Small intestine (tissue), 16 donors: Measurements from ENCODE around the gene TEX101. TPM values are rescaled to one million over a fixed set of nuclear protein-coding genes. Genes with fewer than 3 reads are reported as not detected.
"Not testable (repeated sequence)": the region's sequence is repeated elsewhere in the genome, so short reads cannot be mapped to it uniquely, and the experiment has no call there.

Experiments
- DNase-seq, 2 donors: peaks; one replicate each; pipeline versions ENCODE4 v3.0.0 to v3.0.0-alpha.2; 2013
- FAIRE-seq: peaks from 2 replicates; lab custom pipeline; 2012; peaks lifted over from hg19 to GRCh38; lab: Jason Lieb, UNC
- H3K27ac ChIP-seq, 3 donors: one replicate each; pipeline ENCODE4 v1.5.1; 2013; ENCODE audit warnings: low read length in 2 of 3, mild to moderate bottlenecking in 2 of 3, control low read depth in 1 of 3, inconsistent platforms in 1 of 3, low read depth in 1 of 3, moderate library complexity in 1 of 3
- H3K27me3 ChIP-seq, 3 donors: one replicate each; pipeline ENCODE4 v1.6.1; 2013; ENCODE audit warnings: low read length in 3 of 3, inconsistent platforms in 1 of 3; ENCODE audit not compliant: control insufficient read depth in 3 of 3, insufficient read depth in 3 of 3
- H3K36me3 ChIP-seq, 3 donors: one replicate each; pipeline ENCODE4 v1.6.1; 2013; ENCODE audit warnings: low read length in 3 of 3, inconsistent platforms in 1 of 3, low read depth in 1 of 3, mild to moderate bottlenecking in 1 of 3, moderate library complexity in 1 of 3; ENCODE audit not compliant: control insufficient read depth in 3 of 3, insufficient read depth in 2 of 3
- H3K4me1 ChIP-seq, 3 donors: one replicate each; pipeline ENCODE4 v1.6.1; 2013; ENCODE audit warnings: low read length in 2 of 3, inconsistent platforms in 1 of 3, low read depth in 1 of 3, mild to moderate bottlenecking in 1 of 3, moderate library complexity in 1 of 3; ENCODE audit not compliant: control insufficient read depth in 3 of 3, insufficient read depth in 2 of 3
- H3K4me3 ChIP-seq, 3 donors: one replicate each; pipeline ENCODE4 v1.5.1; 2013; ENCODE audit warnings: low read length in 3 of 3, control low read depth in 1 of 3, inconsistent platforms in 1 of 3, low read depth in 1 of 3, mild to moderate bottlenecking in 1 of 3, moderate library complexity in 1 of 3
- H3K9me3 ChIP-seq, 2 donors: one replicate each; pipeline ENCODE4 v1.6.1; 2013; ENCODE audit warnings: low read depth in 1 of 2, low read length in 1 of 2; ENCODE audit not compliant: control insufficient read depth in 2 of 2, insufficient read depth in 1 of 2
- WGBS, 3 donors: extraction: QIAGEN DNeasy Blood & Tissue Kit; methylation state at CpG; one replicate each; pipeline ENCODE4 v1.1.7; 2013; 5-methylcytosine and 5-hydroxymethylcytosine counted together
- long read RNA-seq, 10 donors: transcript quantifications; one replicate each; lab custom pipeline, GENCODE V29; 2026
- polyA plus RNA-seq, 4 donors: library from polyadenylated mRNA; stranded (reverse) in 3 of 4; unstranded in 1 of 4; fragments of 200-250 nt in 3 of 4; fragments of 120-200 nt in 1 of 4; gene quantifications; one replicate each; pipeline versions ENCODE4 v1.2.1 to v1.2.3, GENCODE V29; 2013
- donor health status: healthy with polysubstance abuse.
- donor health status: control.
- donor health status: control.
- donor health status: Bipolar disorder and iron deficiency.
- donor health status: healthy.

TEX101 gene, protein sequence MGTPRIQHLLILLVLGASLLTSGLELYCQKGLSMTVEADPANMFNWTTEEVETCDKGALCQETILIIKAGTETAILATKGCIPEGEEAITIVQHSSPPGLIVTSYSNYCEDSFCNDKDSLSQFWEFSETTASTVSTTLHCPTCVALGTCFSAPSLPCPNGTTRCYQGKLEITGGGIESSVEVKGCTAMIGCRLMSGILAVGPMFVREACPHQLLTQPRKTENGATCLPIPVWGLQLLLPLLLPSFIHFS
- polyA plus RNA-seq: not detected
- long read RNA-seq, donor 1: 0 reads
- long read RNA-seq, donor 2: 0 reads
- long read RNA-seq, donor 3: 0 reads
- long read RNA-seq, donor 4: 0 reads
- long read RNA-seq, donor 5: 0 reads
- long read RNA-seq, donor 6, partial matches to known transcripts: 23 of 23 reads
- long read RNA-seq, donor 6, other reads (novel, unspliced or antisense): 0 of 23 reads
- long read RNA-seq, donor 7: 0 reads
- long read RNA-seq, donor 8: 0 reads
- long read RNA-seq, donor 9: 0 reads
- long read RNA-seq, donor 10: 0 reads

GRCh38 chr19:43414554-43414953 is at the start of gene TEX101:
Gene TEX101, plus strand, starts transcription at chr19:43414890. Its CDS starts 1,030 bp downstream, at chr19:43415920.
- Histone ChIP-seq H3K4me3 (no peak within 1 kb of the TSS), H3K27ac (no peak within 1 kb of the TSS), H3K36me3 (no peaks in the 10 kb centered on the region), H3K4me1 (no peaks in the 10 kb centered on the region), H3K27me3 (peaks cover 0 to 3% (median 0%) of the 10 kb centered on the region in 3 donors), H3K9me3 (peaks cover 0 to 13% of the 10 kb centered on the region in 2 donors)
- DNase-seq (no peak), FAIRE-seq (no peak)
- 96 to 99% (median 96%) methylated on average over 21 of the region's 21 CpGs for WGBS, 3 donors

GRCh38 chr19:43365677-43366076 is 49.0 kb upstream of the TEX101 start:
- not testable (repeated sequence) for DNase-seq, FAIRE-seq, H3K4me3 ChIP-seq, H3K4me1 ChIP-seq, H3K36me3 ChIP-seq, H3K27ac ChIP-seq, H3K9me3 ChIP-seq, H3K27me3 ChIP-seq
- WGBS, 3 donors: 78 to 89% (median 80%) methylated on average over 5 of the region's 9 CpGs

GRCh38 chr19:43367822-43368221 is 46.9 kb upstream of the TEX101 start:
- H3K4me1 ChIP-seq: no peaks in the 10 kb centered on the region
- no peaks in the 10 kb centered on the region for H3K36me3 ChIP-seq
- DNase-seq (no peak), FAIRE-seq (no peak)
- no peak overlapping the region for H3K27ac ChIP-seq
- H3K4me3 ChIP-seq: no peak overlapping the region
- 81 to 84% (median 82%) methylated on average over 2 of the region's 2 CpGs for WGBS, 3 donors
- H3K9me3 ChIP-seq: no peaks in the 10 kb centered on the region
- H3K27me3 ChIP-seq: no peaks in the 10 kb centered on the region

DNA sequence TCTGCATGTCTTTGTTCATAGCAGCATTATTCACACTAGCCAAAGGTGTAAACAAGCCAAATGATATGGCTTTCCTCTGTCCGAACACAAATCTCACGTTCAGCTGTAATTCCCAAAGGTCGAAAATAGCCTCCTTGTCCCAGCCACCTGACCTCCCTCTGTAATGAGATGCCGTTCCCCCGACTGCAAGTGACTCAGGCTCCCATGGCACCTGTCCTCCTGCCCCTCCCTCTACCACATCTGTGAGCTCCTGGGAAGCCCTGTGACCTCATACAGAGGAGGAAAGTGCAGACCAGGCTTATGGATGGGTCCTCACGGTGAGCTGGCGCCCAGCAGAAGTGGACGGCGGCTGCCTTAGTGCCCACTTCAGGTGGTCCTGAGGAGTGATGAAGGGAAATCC is 45.8 kb upstream of the TEX101 start:
- not testable (repeated sequence) for H3K36me3 ChIP-seq, FAIRE-seq, H3K9me3 ChIP-seq, H3K4me1 ChIP-seq, H3K27ac ChIP-seq, H3K27me3 ChIP-seq, DNase-seq, H3K4me3 ChIP-seq
- 30 to 62% (median 50%) methylated on average over 5 of the region's 9 CpGs for WGBS, 3 donors

- Histone ChIP-seq H3K4me3 (no peak overlapping the region), H3K9me3 (no peaks in the 10 kb centered on the region), H3K36me3 (no peaks in the 10 kb centered on the region), H3K4me1 (no peaks in the 10 kb centered on the region), H3K27ac (no peak overlapping the region), H3K27me3 (no peaks in the 10 kb centered on the region)
- FAIRE-seq (no peak), DNase-seq (no peak)
- WGBS, 3 donors: 65 to 74% (median 74%) methylated on average over 8 of the region's 8 CpGs
Measured at GRCh38 chr19:43371909-43372308, 42.8 kb upstream of the TEX101 start.

DNA sequence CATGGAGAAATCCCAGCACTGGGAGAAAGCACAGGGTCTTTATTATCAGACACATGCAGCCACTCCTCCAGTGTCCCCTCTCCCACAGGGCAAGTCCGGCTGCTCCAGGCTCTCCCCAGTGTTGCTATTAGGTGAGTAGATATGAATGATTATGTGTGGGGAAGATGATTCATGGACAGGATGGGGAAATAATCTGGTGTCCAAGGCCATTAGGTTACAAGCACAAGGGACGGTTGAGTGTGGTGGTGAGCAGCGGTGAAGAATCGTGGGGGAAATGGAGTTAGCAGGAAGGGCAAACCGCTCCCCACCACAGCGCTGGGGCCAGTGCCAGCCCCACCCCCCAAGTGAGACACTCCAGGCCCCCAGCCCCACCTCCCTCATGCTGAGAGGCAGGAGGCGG is 42.2 kb upstream of the TEX101 start:
- H3K4me1 ChIP-seq: no peaks in the 10 kb centered on the region
- FAIRE-seq: no peak
- WGBS, 3 donors: 58 to 73% (median 63%) methylated on average over 7 of the region's 7 CpGs
- no peak overlapping the region for H3K4me3 ChIP-seq
- no peak overlapping the region for H3K27ac ChIP-seq
- DNase-seq: no peak
- no peaks in the 10 kb centered on the region for H3K36me3 ChIP-seq
- H3K9me3 ChIP-seq: no peaks in the 10 kb centered on the region
- H3K27me3 ChIP-seq: no peaks in the 10 kb centered on the region

GRCh38 chr19:43377624-43378023 is 37.1 kb upstream of the TEX101 start:
- FAIRE-seq, H3K36me3 ChIP-seq, H3K9me3 ChIP-seq, H3K4me1 ChIP-seq, DNase-seq, H3K27me3 ChIP-seq, H3K27ac ChIP-seq, H3K4me3 ChIP-seq: not testable (repeated sequence)
- no CpG with 5 or more reads among the region's 3 CpGs for WGBS, 3 donors

GRCh38 chr19:43380008-43380407 is 34.7 kb upstream of the TEX101 start:
- WGBS, 3 donors: 26 to 39% (median 34%) methylated on average over 12 to 14 of the region's 14 CpGs
- FAIRE-seq (no peak), DNase-seq (no peak)
- Histone ChIP-seq H3K9me3 (no peaks in the 10 kb centered on the region), H3K27me3 (peaks cover 0 to 5% (median 0%) of the 10 kb centered on the region in 3 donors), H3K4me1 (no peaks in the 10 kb centered on the region), H3K27ac (no peak overlapping the region), H3K36me3 (no peaks in the 10 kb centered on the region), H3K4me3 (no peak overlapping the region)
